GM04504 (cell line): Measurements from ENCODE around the gene SLC4A3.
"Not testable (repeated sequence)": the region's sequence is repeated elsewhere in the genome, so short reads cannot be mapped to it uniquely, and the experiment has no call there.

Source experiments
- DNase-seq: peaks from one replicate; pipeline ENCODE4 v3.0.0-alpha.2; 2012; ENCODE audit warnings: low read depth

Gene SLC4A3

DNA sequence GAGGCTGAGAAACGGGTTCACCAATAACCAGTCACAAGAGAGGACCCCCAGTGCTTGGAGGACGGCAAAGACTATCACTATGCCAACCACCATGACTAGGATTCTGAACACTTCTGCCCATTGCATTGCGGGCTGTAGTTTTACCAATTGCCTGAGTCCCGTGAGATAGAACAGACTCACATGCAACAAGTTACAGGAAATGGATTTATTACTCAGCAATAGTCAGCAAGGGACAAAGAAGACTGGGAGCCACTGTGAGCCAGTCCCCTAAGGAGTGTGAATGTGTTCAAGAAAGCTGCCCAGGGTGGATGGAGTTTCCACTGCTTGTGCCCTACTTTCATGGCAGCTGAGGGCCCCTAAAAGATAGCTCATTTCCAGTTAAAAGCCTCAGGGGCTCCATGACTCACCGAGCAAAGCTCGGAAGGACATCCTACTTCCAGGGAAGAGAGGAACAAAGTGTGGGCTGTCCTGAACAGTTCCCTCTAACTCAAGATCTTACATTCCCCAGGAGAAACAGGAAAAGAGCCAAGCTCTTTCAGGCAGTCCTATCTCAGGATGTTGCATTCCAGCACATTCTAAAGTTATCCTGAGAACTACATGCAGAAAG is 54.4 kb downstream of the SLC4A3 start:
- DNase-seq: no peak

DNA sequence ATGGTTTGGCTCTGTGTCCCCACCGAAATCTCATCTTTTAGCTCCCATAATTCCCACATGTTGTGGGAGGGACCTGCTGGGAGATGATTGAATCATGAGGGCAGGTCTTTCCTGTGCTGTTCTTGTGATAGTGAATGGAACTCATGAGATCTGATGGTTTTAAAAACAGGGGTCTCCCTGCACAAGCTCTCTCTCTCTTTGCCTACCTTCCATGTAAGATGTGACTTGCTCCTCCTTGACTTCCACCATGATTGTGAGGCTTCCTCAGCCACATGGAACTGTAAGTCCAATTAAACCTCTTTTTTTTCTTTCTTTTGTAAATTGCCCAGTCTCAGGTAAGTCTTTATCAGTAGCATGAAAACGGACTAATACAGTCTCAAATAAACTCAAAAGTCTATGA is 56.0 kb downstream of the SLC4A3 start:
- DNase-seq: not testable (repeated sequence)

DNA sequence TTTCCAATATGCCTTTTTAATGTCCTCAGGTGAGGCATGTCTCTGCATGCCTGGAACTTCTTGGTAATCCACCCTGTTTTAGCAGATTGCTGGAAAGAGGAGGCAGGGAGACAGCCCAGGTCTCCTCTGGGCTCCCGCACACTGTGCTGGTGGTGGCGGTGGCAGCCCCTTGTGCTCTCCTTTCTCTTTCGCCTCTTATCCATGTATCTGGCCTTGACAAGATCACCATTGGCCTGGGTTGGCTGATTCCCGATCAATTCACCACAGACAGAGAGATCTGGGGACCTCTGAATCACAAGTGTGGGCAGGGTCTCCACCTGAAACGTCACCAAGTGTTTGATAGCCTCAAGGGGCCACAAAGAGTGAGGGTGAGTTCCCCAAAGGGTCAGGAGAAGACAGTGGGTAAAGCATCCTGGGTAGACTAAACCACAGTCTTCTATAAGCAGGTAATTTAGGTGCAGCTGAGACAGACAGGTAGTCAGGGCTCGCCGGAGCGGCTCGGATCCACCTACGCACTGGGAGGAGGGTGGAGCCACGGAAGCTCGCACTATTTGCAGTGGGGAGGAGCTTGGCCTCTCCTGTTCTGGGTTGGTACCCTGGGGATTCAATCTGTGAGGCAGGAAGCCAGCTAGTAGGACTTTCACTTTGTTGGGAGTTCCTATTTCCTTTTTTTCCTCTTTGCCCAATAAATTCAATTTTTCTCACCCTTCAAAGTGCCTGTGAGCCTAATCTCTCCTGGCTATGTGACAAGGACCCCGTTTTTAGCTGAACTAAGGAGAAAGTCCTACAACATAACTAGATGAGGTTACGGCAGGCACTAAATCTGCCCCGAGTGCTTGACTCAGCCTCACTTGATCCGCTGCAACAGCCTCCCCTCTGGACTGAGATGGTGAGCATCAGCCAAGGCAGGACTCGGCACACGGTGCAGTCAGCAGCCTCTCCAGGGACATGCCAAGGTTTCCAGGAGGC is 57.6 kb downstream of the SLC4A3 start:
- DNase-seq: no peak

DNA sequence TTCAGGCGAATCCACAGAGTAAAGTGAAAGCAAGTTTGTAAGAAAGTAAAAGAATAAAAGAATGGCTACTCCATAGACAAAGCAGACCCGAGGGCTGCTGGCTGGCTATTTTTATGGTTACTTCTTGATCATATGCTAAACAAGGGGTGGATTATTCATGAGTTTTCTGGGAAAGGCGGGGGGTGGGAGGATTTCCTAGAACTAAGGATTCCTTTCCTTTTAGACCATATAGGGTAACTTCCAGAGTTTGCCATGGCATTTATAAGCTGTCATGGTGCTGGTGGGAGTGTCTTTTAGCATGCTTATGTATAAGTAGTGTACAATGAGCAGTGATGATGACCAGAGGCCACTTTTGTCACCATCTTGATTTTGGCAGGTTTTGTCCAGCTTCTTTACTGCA is 59.8 kb downstream of the SLC4A3 start:
- DNase-seq: no peak

DNA sequence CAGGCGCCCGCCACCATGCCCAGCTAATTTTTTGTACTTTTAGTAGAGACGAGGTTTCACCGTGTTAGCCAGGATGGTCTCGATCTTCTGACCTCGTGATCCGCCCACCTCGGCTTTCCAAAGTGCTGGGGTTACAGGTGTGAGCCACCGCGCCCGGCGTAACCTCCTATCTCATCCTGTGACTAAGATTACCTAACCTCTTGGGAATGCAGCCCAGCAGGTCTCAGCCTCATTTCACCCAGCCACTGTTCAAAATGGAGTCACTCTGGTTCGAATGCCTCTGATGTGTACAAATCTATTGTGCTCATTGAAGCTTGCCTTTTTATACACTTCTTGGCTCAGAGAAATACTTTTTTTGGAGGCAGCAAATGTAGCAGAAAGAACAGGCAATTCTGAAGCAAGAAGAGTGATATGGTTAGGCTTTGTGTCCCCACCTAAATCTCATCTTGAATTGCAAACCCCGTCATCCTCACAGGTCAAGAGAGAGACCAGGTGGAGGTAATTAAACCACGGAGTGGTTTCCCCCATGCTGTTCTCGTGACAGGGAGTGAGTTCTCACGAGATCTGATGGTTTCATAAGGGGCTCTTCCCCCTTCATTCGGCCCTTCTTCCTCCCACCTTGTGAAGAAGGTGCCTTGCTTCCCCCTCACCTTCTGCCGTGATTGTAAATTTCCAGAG is 60.6 kb downstream of the SLC4A3 start:
- DNase-seq: no peak

DNA sequence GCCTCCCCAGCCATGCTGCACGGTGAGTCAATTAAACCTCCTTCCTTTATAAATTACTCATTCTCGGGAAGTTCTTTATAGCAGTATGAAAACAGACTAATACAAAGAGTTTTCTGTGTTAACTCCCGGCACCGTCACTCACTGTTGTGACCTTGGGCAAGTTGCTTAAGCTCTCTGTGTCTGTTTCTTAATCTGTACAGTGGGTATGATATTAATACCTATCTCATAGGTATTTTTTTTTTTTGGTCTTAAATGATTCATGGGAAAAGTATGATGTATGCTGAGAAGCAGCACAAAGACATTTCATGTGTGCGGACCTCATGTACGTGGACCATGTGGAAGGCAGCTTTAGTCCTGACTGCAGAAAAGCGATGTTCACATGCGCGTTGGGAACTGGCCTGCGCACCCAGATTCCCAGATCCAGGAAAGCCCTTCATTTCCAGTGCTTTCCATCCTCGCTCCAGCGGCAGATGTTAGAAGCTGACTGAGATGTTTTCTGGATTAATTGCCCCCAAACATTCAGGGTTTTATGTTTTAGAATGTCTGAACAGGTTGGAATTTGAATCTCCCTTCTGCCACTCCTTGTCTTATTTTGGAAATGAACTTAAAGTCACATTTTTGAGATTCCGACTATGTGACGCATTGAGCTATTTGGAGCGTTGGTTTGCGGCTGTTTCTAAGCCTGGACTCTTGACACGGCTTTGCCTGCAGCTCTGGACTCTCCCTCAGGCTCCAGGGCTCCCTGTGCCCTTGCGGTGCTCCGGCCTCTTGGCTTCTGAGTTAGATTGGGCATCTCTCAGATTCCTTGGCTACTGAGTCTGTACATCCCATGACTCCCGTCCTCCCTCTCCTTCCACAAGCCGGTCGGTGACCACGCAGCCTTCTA is 61.4 kb downstream of the SLC4A3 start:
- peak; percentile 84 for DNase-seq

DNA sequence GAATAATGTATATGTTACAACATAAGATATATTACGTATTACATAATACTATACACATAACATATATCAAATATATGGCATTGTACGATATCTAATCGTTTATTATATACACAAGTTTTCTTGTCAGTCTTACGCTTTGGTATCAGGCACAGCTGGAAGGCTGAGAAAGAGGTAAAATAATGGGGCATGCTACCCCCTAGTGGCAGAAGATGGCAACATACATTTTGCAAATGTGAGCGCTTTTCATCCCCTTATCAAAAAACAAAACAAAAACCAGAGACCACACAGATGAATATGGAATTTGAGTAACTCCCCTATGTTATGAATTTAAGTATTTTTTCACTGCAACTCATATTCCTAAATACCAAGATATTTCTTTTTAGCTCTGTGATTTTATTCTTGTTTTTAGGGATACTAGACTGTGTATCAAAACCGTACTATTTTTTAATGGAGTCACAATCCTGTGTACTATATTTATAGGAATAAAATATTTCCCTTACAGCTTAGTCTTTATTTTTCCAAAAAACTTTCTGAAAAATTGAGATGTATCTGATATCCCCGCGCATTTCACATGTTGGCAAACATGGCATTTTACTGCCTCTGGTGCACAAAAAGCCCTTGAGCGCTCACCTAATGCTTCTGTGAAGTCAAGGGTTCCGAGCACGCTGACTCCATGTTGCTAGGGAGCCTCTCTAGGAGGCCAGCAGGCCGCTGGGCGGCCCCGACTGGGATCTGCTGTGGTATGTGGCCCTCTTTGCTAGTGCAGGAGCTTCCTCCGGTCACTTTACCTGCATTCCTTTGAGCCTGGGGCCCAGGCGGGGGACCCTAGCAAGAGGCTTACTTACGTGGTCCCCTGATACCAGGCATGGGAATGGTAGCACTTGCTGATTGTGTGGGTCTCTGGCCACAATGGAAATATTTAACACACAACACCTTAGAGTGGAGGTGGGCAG is 62.5 kb downstream of the SLC4A3 start:
- no peak for DNase-seq

DNA sequence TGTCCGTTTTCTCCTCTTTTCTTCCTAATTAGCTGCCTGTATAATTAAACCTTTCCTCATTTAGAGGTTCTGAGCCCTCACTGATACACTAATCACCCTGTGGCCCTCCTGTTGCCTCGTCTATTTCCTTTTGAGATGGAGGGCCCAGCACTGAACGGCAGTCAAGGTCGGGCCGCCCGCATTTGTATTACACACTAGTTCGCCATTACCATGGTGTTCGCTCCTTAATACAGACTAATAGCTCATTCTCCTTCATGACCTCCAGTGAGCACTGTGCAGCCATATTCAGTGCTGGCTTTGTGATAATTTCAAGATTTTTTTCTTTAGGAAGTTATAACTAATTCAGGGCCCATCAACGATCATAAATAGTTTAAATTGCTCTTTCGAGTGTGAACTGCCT is 64.1 kb downstream of the SLC4A3 start:
- DNase-seq: no peak
